Panc1 (cell line): ENCODE measurements around the gene EIF6.

Experiments
- CTCF ChIP-seq: fragments of 450-650 bp; IDR thresholded peaks from 2 replicates; pipeline ENCODE4 v1.5.1; 2017; ENCODE audit warnings: mild to moderate bottlenecking
- POLR2AphosphoS5 ChIP-seq: IDR thresholded peaks from 2 replicates; pipeline ENCODE4 v1.6.1; 2012; ENCODE audit warnings: mild to moderate bottlenecking, low read depth, low read length, moderate library complexity
- REST ChIP-seq, 2 experiments: IDR thresholded peaks; 2 replicates each; pipeline ENCODE4 v1.6.1; 2011 to 2012; ENCODE audit warnings: low read depth in 2 of 2, control low read depth in 1 of 2, low read length in 1 of 2, mild to moderate bottlenecking in 1 of 2, moderate library complexity in 1 of 2; ENCODE audit not compliant: insufficient read depth in 1 of 2
- SIN3A ChIP-seq: IDR thresholded peaks from 2 replicates; pipeline ENCODE4 v1.6.1; 2012; ENCODE audit warnings: low read depth, mild to moderate bottlenecking, low read length, moderate library complexity, borderline replicate concordance; ENCODE audit not compliant: insufficient read depth

- no peak for TF ChIP-seq CTCF
- no peak for TF ChIP-seq POLR2AphosphoS5
- TF ChIP-seq SIN3A: no peak
- no peak for TF ChIP-seq REST (IDR thresholded peaks at IDR 0.05; ENCODE audit: insufficient read depth in 1 of 2, low read depth in 2 of 2, low read length in 1 of 2)
These were observed 3.0 kb downstream of the EIF6 start for GRCh38 chr20:35281506-35282101.
